ENCODE data around the gene EMSY. TPM values are rescaled to one million over a fixed set of nuclear protein-coding genes. Genes with fewer than 3 reads are reported as not detected.
"Not testable (repeated sequence)": the region's sequence is repeated elsewhere in the genome, so short reads cannot be mapped to it uniquely, and the experiment has no call there.

Gene EMSY, protein sequence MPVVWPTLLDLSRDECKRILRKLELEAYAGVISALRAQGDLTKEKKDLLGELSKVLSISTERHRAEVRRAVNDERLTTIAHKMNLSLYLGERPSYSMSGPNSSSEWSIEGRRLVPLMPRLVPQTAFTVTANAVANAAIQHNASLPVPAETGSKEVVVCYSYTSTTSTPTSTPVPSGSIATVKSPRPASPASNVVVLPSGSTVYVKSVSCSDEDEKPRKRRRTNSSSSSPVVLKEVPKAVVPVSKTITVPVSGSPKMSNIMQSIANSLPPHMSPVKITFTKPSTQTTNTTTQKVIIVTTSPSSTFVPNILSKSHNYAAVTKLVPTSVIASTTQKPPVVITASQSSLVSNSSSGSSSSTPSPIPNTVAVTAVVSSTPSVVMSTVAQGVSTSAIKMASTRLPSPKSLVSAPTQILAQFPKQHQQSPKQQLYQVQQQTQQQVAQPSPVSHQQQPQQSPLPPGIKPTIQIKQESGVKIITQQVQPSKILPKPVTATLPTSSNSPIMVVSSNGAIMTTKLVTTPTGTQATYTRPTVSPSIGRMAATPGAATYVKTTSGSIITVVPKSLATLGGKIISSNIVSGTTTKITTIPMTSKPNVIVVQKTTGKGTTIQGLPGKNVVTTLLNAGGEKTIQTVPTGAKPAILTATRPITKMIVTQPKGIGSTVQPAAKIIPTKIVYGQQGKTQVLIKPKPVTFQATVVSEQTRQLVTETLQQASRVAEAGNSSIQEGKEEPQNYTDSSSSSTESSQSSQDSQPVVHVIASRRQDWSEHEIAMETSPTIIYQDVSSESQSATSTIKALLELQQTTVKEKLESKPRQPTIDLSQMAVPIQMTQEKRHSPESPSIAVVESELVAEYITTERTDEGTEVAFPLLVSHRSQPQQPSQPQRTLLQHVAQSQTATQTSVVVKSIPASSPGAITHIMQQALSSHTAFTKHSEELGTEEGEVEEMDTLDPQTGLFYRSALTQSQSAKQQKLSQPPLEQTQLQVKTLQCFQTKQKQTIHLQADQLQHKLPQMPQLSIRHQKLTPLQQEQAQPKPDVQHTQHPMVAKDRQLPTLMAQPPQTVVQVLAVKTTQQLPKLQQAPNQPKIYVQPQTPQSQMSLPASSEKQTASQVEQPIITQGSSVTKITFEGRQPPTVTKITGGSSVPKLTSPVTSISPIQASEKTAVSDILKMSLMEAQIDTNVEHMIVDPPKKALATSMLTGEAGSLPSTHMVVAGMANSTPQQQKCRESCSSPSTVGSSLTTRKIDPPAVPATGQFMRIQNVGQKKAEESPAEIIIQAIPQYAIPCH (N-terminal part only)
- total RNA-seq = 47.3 to 47.5 TPM (median 47.5 TPM) in 3 replicates

DNA sequence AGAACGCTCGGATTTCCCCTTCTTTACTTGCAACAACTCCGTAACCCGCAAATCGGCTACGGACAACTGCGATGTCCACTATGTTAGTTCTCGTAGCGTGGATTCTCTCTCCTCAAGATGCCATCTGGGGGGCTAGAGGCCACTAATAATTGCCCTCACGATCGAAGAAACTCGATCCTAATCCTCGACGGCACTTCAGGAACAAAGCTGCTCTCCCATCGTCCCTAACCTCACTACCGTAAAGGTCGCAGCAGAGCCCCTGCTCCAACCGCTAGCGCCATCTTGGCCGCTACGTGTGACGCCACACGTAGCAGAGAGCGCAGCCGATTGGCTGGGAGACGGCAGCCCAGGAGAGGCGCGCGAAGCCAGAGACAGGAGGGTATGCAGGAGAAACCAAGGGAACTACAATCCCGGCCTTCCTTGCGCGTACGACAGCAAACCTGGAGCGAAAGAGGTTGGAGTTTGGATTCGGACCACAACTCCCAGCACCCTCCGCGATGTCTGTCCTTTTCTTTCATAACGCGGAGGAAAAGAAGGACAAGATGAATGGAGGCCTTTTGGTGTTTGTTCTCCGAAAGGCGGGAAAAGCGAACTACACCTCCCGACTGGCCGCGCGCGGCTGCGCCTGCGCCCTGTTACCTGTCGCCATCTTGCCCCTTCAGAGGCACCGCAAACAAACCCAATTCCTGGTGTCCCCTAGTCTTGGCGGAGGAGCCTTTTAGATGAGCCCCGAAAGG is at the start of gene EMSY:
Gene EMSY, plus strand, starts transcription at position 635 of the 737 bp plus-strand sequence. CDS start 1,921 bp downstream, outside the sequence.
- peak; percentile 89 to 92 for DNase-seq (ENCODE audit: low spot score in 2 of 2, unreplicated experiment in 2 of 2)
- TF ChIP-seq, protein P1, sequence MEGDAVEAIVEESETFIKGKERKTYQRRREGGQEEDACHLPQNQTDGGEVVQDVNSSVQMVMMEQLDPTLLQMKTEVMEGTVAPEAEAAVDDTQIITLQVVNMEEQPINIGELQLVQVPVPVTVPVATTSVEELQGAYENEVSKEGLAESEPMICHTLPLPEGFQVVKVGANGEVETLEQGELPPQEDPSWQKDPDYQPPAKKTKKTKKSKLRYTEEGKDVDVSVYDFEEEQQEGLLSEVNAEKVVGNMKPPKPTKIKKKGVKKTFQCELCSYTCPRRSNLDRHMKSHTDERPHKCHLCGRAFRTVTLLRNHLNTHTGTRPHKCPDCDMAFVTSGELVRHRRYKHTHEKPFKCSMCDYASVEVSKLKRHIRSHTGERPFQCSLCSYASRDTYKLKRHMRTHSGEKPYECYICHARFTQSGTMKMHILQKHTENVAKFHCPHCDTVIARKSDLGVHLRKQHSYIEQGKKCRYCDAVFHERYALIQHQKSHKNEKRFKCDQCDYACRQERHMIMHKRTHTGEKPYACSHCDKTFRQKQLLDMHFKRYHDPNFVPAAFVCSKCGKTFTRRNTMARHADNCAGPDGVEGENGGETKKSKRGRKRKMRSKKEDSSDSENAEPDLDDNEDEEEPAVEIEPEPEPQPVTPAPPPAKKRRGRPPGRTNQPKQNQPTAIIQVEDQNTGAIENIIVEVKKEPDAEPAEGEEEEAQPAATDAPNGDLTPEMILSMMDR (IDR thresholded peaks at IDR 0.05; ENCODE audit: unreplicated experiment) = no peak
- peaks cover 28% of the 10 kb centered on the region for H3K4me1 Mint-ChIP-seq
- peak within 1 kb of the TSS; percentile 94 for H3K4me3 Mint-ChIP-seq
- H3K9me3 Mint-ChIP-seq = no peaks in the 10 kb centered on the region
- peaks cover 6% of the 10 kb centered on the region for H3K36me3 Mint-ChIP-seq
- peak within 1 kb of the TSS; percentile 100 for H3K27ac Mint-ChIP-seq
- no peaks in the 10 kb centered on the region for H3K27me3 Mint-ChIP-seq (ENCODE audit: low read depth)

DNA sequence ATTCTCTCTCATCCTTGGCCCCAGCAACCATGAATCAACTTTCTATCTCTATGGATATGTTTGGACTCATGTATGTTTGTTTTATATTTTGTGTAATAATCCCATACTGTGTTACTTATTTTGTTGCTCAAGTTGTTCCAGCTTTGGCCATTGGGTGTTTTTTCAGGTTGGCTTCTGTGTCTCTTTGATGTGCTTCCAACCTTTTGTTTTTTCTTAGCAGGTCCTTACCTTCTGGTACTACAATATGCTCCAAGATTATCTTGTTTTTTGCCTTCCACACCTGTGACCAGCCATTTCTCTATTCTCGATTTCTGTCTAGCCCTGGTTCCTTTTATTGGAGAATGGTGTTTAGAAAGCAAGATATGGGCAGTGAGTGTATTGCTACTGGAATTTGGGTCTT is 49.5 kb upstream of the EMSY start:
- TF ChIP-seq, protein P1 (IDR thresholded peaks at IDR 0.05; ENCODE audit: unreplicated experiment) = no peak
- H3K36me3 Mint-ChIP-seq = no peaks in the 10 kb centered on the region
- DNase-seq (ENCODE audit: low spot score in 2 of 2, unreplicated experiment in 2 of 2) = no peak
- peaks cover 16% of the 10 kb centered on the region for H3K4me1 Mint-ChIP-seq
- no peak overlapping the region for H3K4me3 Mint-ChIP-seq
- H3K27me3 Mint-ChIP-seq (ENCODE audit: low read depth) = no peaks in the 10 kb centered on the region
- H3K27ac Mint-ChIP-seq = no peak overlapping the region
- peaks cover 5% of the 10 kb centered on the region for H3K9me3 Mint-ChIP-seq

DNA sequence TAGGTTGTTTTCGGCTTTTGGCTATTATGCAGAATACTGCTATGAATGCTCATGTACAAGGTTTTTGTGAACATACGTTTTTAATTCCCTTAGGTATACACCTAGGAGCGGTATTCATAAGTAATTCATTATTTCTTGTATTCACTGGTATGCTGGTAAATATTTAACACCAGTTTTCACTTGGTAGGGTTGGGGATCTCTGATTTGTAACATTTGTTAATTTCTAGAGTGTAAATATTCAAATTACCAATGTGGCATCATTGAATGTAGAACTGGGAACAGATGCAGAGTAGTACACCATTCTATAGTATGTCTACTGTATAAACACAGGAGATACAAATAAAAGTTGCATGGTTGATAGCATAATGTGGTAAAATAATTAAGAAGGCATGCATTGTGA is 47.4 kb upstream of the EMSY start:
- H3K9me3 Mint-ChIP-seq = peaks cover 5% of the 10 kb centered on the region
- no peaks in the 10 kb centered on the region for H3K36me3 Mint-ChIP-seq
- H3K4me3 Mint-ChIP-seq = no peak overlapping the region
- no peak overlapping the region for H3K27ac Mint-ChIP-seq
- no peak for DNase-seq (ENCODE audit: low spot score in 2 of 2, unreplicated experiment in 2 of 2)
- TF ChIP-seq, protein P1 (IDR thresholded peaks at IDR 0.05; ENCODE audit: unreplicated experiment) = no peak
- no peaks in the 10 kb centered on the region for H3K27me3 Mint-ChIP-seq (ENCODE audit: low read depth)
- H3K4me1 Mint-ChIP-seq = peaks cover 9% of the 10 kb centered on the region

DNA sequence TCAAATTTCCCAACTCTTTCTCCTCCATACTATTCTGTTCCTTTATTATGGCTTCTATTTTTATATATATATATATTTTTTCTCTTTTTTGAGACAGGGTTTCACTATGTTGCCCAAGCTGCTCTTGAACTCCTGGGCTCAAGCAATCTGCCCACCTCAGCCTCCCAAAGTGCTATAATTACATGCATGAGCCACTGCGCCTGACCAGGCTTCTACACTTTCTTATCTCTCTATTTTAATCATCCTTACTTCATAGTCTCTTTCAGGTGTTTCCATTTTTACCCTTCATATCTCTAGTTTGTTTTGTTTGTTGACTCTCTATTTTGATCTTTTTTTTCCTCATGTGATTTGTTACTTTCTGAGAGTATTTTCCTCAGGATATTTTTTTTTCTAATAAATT is 43.9 kb upstream of the EMSY start:
- H3K4me3 Mint-ChIP-seq = no peak overlapping the region
- TF ChIP-seq, protein P1 (IDR thresholded peaks at IDR 0.05; ENCODE audit: unreplicated experiment) = no peak
- H3K9me3 Mint-ChIP-seq = no peaks in the 10 kb centered on the region
- H3K4me1 Mint-ChIP-seq = no peaks in the 10 kb centered on the region
- no peak for DNase-seq (ENCODE audit: low spot score in 2 of 2, unreplicated experiment in 2 of 2)
- no peak overlapping the region for H3K27ac Mint-ChIP-seq
- H3K36me3 Mint-ChIP-seq = no peaks in the 10 kb centered on the region
- H3K27me3 Mint-ChIP-seq (ENCODE audit: low read depth) = peaks cover 7% of the 10 kb centered on the region

DNA sequence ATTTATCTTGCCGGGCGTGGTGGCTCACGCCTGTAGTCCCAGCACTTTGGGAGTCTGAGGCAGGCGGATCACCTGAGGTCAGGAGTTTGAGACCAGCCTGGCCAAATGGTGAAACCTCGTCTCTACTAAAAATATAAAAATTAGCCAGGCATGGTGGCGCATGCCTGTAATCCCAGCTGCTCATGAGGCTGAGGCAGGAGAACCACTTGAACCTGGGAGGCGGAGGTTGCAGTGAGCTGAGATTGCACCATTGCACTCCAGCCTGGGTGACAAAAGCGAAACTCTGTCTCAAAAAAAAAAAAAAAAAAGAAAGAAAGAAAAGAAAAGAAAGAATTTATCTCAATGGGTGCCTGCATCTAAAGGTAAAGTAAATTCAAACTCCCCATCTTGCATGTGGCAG is 43.3 kb upstream of the EMSY start:
- not testable (repeated sequence) for DNase-seq (ENCODE audit: low spot score in 2 of 2, unreplicated experiment in 2 of 2); H3K27me3 Mint-ChIP-seq (ENCODE audit: low read depth); H3K4me3 Mint-ChIP-seq; H3K27ac Mint-ChIP-seq; H3K4me1 Mint-ChIP-seq; H3K36me3 Mint-ChIP-seq; H3K9me3 Mint-ChIP-seq
